HG02571 (cell line): ENCODE results near the gene MYO1D.

Experiments used
- ATAC-seq: cut with Tn5 transposase; IDR thresholded peaks from one replicate; pipeline ENCODE4 v1.9.1; 2021; ENCODE audit warnings: mild to moderate bottlenecking, moderate library complexity; ENCODE audit not compliant: unreplicated experiment

Gene MYO1D

DNA sequence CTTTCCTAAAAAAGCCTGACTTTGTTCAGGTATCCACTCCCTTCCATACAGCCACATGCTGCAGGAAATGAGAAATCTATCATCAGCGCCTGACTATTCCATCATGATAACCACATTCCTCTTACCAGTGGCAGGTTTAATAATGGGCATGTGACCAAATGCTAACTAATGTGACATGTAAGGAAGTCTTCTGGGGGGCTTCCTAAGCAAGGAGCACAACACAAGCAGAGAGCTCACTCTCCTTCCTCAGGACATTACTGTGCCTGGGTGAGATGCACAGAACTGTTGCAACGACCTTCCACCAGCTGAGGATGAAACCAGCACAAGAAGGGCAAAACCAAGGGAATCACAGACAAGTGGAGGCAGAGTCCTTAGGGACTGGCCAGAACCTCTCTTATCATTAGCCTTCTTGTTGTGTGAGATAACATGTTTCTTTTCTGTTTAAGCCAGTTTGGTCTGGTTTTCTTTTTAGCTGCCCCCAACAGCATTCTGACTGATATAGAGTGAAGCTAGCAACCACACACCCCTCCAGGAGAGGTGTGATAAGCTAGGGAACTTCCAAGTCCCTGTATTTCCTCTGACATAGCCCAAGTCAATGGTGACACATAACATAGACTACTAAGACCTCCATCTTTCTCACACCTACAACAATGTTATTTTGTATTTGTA, 16.9 kb downstream of the MYO1D start:
- ATAC-seq = no peak

DNA sequence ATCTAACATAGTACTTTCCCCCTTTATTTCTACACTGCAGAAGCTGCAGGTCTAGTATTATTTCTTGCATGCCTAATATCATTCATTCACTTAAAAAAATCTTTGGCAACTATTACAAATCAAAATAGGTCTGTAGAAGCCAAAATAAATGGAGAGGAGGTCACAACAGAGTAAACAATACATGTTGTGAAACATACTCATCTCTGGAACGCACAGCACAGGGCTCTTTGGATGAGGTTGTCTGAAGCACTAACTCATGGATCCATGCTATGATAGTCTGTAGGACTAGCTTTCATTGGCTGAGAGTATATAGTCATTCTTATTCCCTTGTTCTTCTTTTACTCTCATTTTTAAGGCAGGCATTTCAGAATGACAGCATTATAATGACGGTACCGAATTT, 21.3 kb downstream of the MYO1D start:
- no peak for ATAC-seq

- ATAC-seq = no peak
Measured at GRCh38 chr17:32854832-32855389, 22.0 kb downstream of the MYO1D start.

DNA sequence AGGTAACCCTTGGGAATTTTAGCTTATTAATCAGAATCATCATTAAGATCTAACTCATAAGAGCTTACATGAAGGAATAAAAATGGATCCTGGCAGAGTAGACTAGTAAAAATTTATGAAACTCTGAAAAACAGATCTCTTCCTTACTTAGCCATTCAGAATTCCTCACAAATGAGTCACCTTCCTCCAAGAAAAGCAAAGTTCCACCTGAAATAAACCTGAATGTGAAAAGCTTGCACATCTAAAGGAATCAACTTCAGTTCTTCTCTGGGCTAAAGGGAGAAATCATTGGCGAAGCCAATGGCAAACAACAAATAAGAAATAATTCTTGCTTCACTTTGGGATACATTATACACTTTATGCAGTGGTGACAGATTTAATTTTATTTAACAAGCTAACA, 22.7 kb downstream of the MYO1D start:
- ATAC-seq = no peak

- no peak for ATAC-seq
Measured at GRCh38 chr17:32852811-32853210, 24.1 kb downstream of the MYO1D start.

DNA sequence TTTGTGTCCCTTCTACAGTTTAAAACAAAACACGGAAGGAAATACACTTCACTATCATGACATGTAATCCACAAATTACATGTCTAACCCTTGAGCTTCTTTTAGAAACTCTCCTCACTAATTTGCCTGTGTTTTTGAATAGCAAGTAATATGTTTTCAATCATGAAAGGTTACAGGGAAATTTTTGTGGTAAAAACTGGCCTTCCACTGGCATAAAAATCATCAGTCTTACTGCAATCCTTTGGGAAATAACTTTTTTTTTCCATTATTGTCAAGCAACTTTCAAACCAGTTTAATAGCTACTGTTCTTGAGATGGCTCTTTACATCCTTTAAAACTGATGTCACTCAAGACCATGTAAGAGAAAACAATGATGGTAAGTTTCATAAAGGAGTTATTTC, 27.0 kb downstream of the MYO1D start:
- ATAC-seq = no peak

DNA sequence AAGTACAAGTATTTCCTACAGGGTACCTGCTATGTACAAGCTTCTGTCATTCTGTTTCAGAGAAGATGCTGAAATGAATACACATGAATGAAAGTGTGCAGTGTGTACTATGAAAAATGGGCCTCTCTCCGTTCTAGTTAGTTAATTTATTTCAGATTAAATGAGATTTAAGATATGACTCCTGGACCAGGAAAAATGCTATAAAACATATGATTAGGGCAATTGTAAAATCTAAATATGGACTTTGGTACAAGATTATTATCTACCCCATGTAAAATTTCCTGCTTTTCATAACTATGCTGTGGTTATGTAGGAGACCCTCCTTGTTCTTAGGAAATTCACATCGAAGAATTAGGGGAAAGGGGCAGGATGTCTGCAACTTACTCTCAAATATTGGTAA, 28.9 kb downstream of the MYO1D start:
- ATAC-seq = no peak

DNA sequence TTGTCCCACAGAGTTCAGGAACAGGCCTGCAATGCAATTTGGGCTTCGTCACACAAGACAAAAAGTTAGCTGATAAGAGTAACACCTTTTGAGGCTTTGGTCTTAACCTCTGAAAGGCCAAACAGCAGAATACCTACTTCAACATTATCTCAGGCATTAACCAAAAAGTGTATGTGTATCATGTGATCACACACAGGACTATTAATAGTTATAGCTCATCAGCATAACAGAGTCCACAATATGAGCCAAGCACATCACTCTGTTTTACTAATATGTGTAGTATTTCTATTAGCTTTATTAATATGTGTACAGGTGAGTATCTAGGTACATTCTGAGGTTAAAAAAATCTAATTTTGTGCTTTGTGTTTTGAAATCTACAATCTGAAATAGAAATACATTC, 30.8 kb downstream of the MYO1D start:
- ATAC-seq = no peak

DNA sequence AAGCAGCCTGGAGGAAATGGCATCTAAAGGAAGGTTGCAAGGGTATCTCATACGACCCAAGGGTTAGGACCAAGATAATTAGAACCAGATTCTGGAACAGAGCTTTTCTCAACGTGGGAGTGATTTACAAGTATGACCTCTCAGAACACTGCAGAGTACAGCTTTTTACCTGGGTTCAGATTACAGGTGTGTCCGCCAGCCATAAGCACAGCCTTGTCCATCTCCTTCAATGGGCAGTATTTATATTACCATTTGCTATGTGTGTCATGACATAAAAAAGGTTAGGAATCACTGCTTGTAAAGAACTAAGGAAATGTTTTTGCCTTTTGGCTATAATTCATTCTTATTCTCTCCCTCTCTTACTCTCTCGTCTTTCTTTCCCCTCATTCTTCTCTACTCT, 36.7 kb downstream of the MYO1D start:
- no peak for ATAC-seq

GRCh38 chr17:32836527-32836926, 40.4 kb downstream of the MYO1D start:
- no peak for ATAC-seq

DNA sequence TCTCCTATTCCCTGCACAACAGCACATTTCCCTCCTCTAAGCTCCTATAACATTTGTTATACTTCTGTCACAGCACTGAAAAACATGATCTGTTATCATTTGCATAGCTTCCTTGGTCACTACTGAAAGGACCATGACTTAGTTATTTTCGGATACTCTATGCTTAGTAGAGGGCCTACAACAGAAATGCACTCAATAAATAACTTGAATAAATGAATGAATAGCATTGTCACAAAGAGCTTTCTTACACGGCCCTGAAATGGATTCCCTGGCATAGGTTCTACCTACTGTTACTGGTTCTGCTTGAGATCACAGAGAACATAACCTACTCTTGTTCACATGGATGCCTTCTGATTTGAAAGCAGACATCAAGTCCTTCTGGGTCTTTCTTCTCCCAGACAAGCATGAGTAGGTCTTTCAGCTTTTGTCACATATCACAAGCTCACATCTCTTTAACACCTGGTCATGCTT, 41.6 kb downstream of the MYO1D start:
- ATAC-seq = peak; percentile 72

GRCh38 chr17:32834104-32834503, 42.8 kb downstream of the MYO1D start:
- ATAC-seq = no peak

DNA sequence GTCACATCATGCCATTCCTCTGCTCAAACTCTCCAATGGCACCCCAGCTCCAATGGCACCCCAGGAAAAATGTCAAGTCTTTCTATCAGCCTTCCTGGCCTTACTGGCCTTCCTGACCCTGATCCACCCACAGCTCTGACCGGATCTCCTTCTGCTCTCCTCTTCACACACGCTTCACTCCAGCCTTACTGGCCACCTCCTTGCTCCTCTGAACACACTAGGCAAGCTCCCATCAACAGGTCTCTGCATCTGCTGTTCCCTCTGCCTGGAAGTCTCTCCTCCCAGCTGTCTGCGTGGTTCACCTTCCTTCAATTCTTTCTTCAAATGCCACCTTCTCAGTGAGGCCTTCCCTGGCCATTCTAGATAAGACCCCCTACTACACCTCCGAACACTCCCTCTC, 43.4 kb downstream of the MYO1D start:
- ATAC-seq = no peak

GRCh38 chr17:32833076-32833475, 43.8 kb downstream of the MYO1D start:
- no peak for ATAC-seq

- no peak for ATAC-seq
Measured at GRCh38 chr17:32831627-32832243, 45.2 kb downstream of the MYO1D start.

GRCh38 chr17:32831223-32831622, 45.7 kb downstream of the MYO1D start:
- no peak for ATAC-seq

- ATAC-seq = no peak
Measured at GRCh38 chr17:32828822-32829221, 48.1 kb downstream of the MYO1D start.

DNA sequence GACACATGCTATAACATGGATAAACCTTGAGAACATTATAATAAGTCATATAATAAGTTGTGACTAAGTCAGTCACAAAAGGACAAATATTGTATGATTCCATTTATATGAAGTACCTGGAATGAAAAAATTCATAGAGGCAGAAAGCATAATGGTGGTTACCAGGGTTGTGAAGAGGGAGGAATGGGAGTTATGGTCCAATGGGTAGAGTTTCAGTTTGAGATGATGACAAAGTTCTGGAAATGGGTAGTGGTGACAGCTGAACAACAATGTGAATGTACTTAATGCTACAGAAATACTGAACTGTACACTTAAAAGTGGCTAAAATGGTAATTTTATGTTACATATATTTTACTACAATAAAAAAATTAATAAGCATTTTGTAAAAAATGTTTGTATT, 49.7 kb downstream of the MYO1D start:
- no peak for ATAC-seq

DNA sequence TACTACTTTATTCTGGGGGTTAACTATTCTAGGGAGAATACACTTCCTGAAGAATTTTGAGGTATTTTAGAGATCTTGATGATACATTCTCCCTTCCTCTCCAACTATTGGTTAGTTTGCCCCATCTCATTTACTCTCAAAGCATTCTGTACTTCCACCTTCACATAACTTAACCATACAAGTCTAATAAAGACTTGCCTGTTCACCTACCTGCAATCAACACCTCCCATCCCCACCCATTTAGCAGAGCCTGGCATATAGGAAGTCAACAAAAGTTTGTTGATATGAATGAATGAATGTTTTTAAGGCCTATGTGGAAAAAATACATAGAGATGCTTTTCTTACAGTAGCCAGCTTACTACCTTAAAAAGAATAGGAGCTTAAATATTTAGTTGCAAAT, 50.8 kb downstream of the MYO1D start:
- no peak for ATAC-seq

DNA sequence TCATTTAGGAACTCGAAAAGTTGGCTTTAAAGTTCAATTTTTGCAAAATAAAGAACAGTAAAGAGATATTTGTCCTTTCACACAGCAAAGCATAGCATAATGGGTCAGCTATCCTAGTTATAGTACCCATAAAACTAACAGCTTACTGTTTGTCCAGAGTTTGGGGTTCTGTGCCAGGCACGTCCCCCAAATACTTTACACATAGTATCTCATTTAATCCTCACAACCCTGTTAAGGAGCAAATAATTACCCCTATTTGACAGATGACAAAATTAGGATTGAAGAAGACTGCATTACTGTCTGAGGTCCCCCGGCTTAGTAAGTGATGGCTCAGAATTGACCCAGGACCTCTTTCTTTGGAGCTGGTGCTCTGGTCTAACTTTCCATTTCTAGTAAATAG, 52.6 kb downstream of the MYO1D start:
- no peak for ATAC-seq

DNA sequence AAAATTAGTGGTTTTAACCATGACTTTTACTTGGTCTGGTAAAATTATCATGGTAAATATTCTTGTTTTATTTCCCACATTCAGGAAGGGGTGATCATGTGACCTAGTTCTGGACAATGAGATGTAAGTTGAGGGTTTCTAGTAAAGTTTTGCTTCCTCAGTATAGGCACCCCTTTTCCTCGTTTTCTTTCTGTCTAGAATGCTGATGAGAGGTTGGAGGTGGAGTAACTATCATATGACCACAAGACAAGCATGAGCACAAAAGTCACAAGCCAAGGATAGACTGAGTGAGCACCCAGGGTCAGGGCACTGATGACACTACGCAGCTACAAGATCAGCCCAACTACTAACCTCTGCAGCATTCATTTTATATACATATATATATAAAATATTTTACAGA, 53.9 kb downstream of the MYO1D start:
- ATAC-seq = no peak
